H1 (cell line): ENCODE results near the gene RRH.

Source experiments
- EP300 ChIP-seq, 2 experiments: IDR thresholded peaks; 1 replicate in 1 of 2; 2 replicates in 1 of 2; pipeline ENCODE4 v1.6.1; 2011 to 2012; ENCODE audit warnings: low read depth in 2 of 2, low read length in 2 of 2, mild to moderate bottlenecking in 2 of 2, borderline replicate concordance in 1 of 2, inconsistent platforms in 1 of 2, moderate library complexity in 1 of 2
- NRF1 ChIP-seq: IDR thresholded peaks from 2 replicates; pipeline ENCODE4 v1.6.1; 2011; ENCODE audit warnings: mild to moderate bottlenecking, low read depth, low read length, improper control_type of control experiment
- POLR2AphosphoS5 ChIP-seq: IDR thresholded peaks from 2 replicates; pipeline ENCODE4 v1.6.1; 2011; ENCODE audit warnings: low read depth, low read length
- TF ChIP-seq, protein P1 (sequence below), 3 experiments: IDR thresholded peaks; 1 replicate in 2 of 3; 2 replicates in 1 of 3; pipeline versions ENCODE4 v1.5.1 to v1.6.1; 2011; ENCODE audit warnings: low read length in 3 of 3, mild to moderate bottlenecking in 3 of 3, inconsistent platforms in 2 of 3, low read depth in 1 of 3, moderate library complexity in 1 of 3; ENCODE audit not compliant: insufficient read depth in 1 of 3; ENCODE audit errors: control extremely low read depth in 1 of 3

DNA sequence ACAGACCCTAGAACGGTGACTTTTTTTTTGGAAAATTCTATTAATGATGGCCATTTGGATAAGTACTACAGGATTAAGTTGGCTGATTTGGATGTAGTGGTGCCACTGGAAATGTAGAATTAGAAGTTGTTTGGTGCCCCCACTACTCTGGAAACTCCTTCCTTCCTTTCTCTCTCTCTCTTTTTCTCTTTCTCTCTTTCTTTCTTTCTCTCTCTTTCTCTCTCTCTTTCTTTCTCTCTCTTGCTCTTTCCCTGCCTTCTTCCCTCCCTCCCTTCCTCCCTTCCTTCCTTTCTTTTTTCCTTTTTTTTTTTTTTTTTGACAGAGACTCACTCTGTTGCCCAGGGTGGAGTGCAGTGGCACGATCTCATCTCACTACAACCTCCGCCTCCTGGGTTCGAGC is 9.5 kb upstream of the RRH start:
- TF ChIP-seq NRF1 (no peak), POLR2AphosphoS5 (no peak), EP300 (IDR thresholded peaks at IDR 0.05; ENCODE audit: borderline replicate concordance in 1 of 2, low read depth in 2 of 2, low read length in 2 of 2) (no peak)
- TF ChIP-seq, protein P1, sequence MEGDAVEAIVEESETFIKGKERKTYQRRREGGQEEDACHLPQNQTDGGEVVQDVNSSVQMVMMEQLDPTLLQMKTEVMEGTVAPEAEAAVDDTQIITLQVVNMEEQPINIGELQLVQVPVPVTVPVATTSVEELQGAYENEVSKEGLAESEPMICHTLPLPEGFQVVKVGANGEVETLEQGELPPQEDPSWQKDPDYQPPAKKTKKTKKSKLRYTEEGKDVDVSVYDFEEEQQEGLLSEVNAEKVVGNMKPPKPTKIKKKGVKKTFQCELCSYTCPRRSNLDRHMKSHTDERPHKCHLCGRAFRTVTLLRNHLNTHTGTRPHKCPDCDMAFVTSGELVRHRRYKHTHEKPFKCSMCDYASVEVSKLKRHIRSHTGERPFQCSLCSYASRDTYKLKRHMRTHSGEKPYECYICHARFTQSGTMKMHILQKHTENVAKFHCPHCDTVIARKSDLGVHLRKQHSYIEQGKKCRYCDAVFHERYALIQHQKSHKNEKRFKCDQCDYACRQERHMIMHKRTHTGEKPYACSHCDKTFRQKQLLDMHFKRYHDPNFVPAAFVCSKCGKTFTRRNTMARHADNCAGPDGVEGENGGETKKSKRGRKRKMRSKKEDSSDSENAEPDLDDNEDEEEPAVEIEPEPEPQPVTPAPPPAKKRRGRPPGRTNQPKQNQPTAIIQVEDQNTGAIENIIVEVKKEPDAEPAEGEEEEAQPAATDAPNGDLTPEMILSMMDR (IDR thresholded peaks at IDR 0.05; ENCODE audit: control extremely low read depth in 1 of 3, insufficient read depth in 1 of 3, low read depth in 1 of 3, low read length in 3 of 3), result no peak
